Activated CD4-positive, alpha-beta T cell treated with anti-CD3 and anti-CD28 coated beads, Interleukin-2, amount 50 U/mL, for 16 hours (primary cell): ENCODE results near the gene ERI3.

Experiments
- DNase-seq: peaks from one replicate; pipeline ENCODE4 v3.0.0-alpha.2; 2020

Gene ERI3

DNA sequence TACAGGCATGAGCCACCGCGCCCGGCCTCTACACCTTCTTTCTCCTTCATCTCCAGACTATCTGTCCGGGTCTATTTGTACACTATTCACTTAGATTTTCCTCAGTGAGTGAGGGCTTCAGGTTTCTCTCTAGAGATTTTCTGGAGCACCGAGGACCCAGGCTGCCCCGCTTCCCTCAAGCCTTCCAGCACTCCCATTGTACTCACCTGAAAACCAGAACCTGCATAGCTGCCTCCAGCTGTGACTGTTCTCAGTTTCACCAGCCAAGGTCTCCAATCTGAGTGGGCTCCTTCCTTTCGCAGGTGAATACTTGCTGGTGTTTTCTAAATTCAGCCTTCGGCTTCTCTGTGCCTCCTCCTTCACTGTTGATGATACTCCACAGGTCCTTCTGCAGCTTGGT lies 154.7 kb downstream of the ERI3 start:
- no peak for DNase-seq

- DNase-seq, result no peak
Measured at GRCh38 chr1:44174630-44175029, 180.4 kb downstream of the ERI3 start.
